Liver (tissue), 9 donors: Measurements from ENCODE around the gene STKLD1. TPM values are rescaled to one million over a fixed set of nuclear protein-coding genes. Genes with fewer than 3 reads are reported as not detected.
A peak's percentile ranks its signal among the peaks of the same experiment; 100 is the strongest.

Source experiments
- DNase-seq: peaks from one replicate; pipeline ENCODE4 v3.0.0-alpha.2; 2017; ENCODE audit warnings: low spot score
- H3K27ac ChIP-seq, 2 donors: one replicate each; pipeline ENCODE4 v1.7.0; 2013; ENCODE audit warnings: inconsistent platforms in 2 of 2, low read length in 2 of 2, control low read depth in 1 of 2, low read depth in 1 of 2, mild to moderate bottlenecking in 1 of 2
- H3K27me3 ChIP-seq, 4 donors: one replicate each; pipeline versions ENCODE4 v1.6.1 to v1.7.0; 2013; ENCODE audit warnings: low read length in 3 of 4, inconsistent platforms in 1 of 4, mild to moderate bottlenecking in 1 of 4, moderate library complexity in 1 of 4; ENCODE audit not compliant: control insufficient read depth in 4 of 4, insufficient read depth in 4 of 4
- H3K36me3 ChIP-seq, 4 donors: one replicate each; pipeline versions ENCODE4 v1.6.1 to v1.7.0; 2013; ENCODE audit warnings: low read length in 3 of 4, mild to moderate bottlenecking in 3 of 4, low read depth in 1 of 4, moderate library complexity in 1 of 4; ENCODE audit not compliant: control insufficient read depth in 4 of 4, insufficient read depth in 3 of 4
- H3K4me1 ChIP-seq, 4 donors: one replicate each; pipeline versions ENCODE4 v1.6.1 to v1.7.0; 2013; ENCODE audit warnings: low read length in 3 of 4, mild to moderate bottlenecking in 3 of 4, moderate library complexity in 1 of 4; ENCODE audit not compliant: control insufficient read depth in 4 of 4, insufficient read depth in 4 of 4
- H3K4me3 ChIP-seq, 3 donors: one replicate each; pipeline versions ENCODE4 v1.6.1 to v1.7.0; 2013; ENCODE audit warnings: low read length in 3 of 3, control low read depth in 1 of 3, low read depth in 1 of 3, mild to moderate bottlenecking in 1 of 3
- H3K9ac ChIP-seq, 2 donors: one replicate each; pipeline ENCODE4 v1.7.0; 2013; ENCODE audit warnings: low read length in 2 of 2, mild to moderate bottlenecking in 2 of 2, moderate library complexity in 2 of 2, control low read depth in 1 of 2, low read depth in 1 of 2
- H3K9me3 ChIP-seq, 4 donors: one replicate each; pipeline versions ENCODE4 v1.6.1 to v1.7.0; 2013; ENCODE audit warnings: low read length in 3 of 4; ENCODE audit not compliant: control insufficient read depth in 4 of 4
- ATF3 ChIP-seq: IDR thresholded peaks from 2 replicates; pipeline ENCODE4 v1.6.1; 2016; ENCODE audit warnings: antibody characterized with exemption
- CTCF ChIP-seq: fragments of 150-350 bp; IDR thresholded peaks from 2 replicates; pipeline ENCODE4 v1.5.1; 2017; ENCODE audit warnings: improper control_type of control experiment, low read depth, low read length; ENCODE audit not compliant: missing input control
- EGR1 ChIP-seq, 2 donors: IDR thresholded peaks; 2 replicates each; pipeline ENCODE4 v1.6.1; 2016 to 2018; ENCODE audit warnings: antibody characterized with exemption in 2 of 2, low read depth in 2 of 2
- FOXA1 ChIP-seq: IDR thresholded peaks from 2 replicates; pipeline ENCODE4 v1.6.1; 2016; ENCODE audit warnings: antibody characterized with exemption
- FOXA2 ChIP-seq: IDR thresholded peaks from 2 replicates; pipeline ENCODE4 v1.6.1; 2016; ENCODE audit warnings: antibody characterized with exemption
- GABPA ChIP-seq, 2 donors: IDR thresholded peaks in 1 of 2; conservative IDR thresholded peaks in 1 of 2; 2 replicates each; pipeline ENCODE4 v1.6.1; 2016; ENCODE audit warnings: antibody characterized with exemption in 2 of 2, mild to moderate bottlenecking in 1 of 2, moderate library complexity in 1 of 2
- HNF4A ChIP-seq, 2 donors: conservative IDR thresholded peaks; 2 replicates each; pipeline ENCODE4 v1.6.1; 2016; ENCODE audit warnings: antibody characterized with exemption in 2 of 2, mild to moderate bottlenecking in 2 of 2
- HNF4G ChIP-seq: IDR thresholded peaks from 2 replicates; pipeline ENCODE4 v1.6.1; 2016; ENCODE audit warnings: antibody characterized with exemption
- JUND ChIP-seq, 2 donors: IDR thresholded peaks; 2 replicates each; pipeline ENCODE4 v1.6.1; 2016; ENCODE audit warnings: antibody characterized with exemption in 2 of 2
- MAX ChIP-seq: IDR thresholded peaks from 2 replicates; pipeline ENCODE4 v1.6.1; 2016; ENCODE audit warnings: antibody characterized with exemption
- NR2F2 ChIP-seq: IDR thresholded peaks from 2 replicates; pipeline ENCODE4 v1.6.1; 2016; ENCODE audit warnings: antibody characterized with exemption
- RAD21 ChIP-seq, 2 donors: IDR thresholded peaks; 2 replicates each; pipeline ENCODE4 v1.6.1; 2016; ENCODE audit warnings: antibody characterized with exemption in 2 of 2, mild to moderate bottlenecking in 2 of 2
- REST ChIP-seq: IDR thresholded peaks from 2 replicates; pipeline ENCODE4 v1.6.1; 2016; ENCODE audit warnings: antibody characterized with exemption, mild to moderate bottlenecking
- RXRA ChIP-seq, 2 donors: IDR thresholded peaks; 2 replicates each; pipeline ENCODE4 v1.6.1; 2017 to 2018; ENCODE audit warnings: antibody characterized with exemption in 2 of 2, mild to moderate bottlenecking in 1 of 2
- SP1 ChIP-seq: IDR thresholded peaks from 2 replicates; pipeline ENCODE4 v1.6.1; 2018; ENCODE audit warnings: antibody characterized with exemption, mild to moderate bottlenecking
- TAF1 ChIP-seq: conservative IDR thresholded peaks from 2 replicates; pipeline ENCODE4 v1.6.1; 2016; ENCODE audit warnings: antibody characterized with exemption, mild to moderate bottlenecking
- YY1 ChIP-seq: IDR thresholded peaks from 2 replicates; pipeline ENCODE4 v1.6.1; 2016; ENCODE audit warnings: antibody characterized with exemption, mild to moderate bottlenecking
- ZBTB33 ChIP-seq: IDR thresholded peaks from 2 replicates; pipeline ENCODE4 v1.6.1; 2016; ENCODE audit warnings: antibody characterized with exemption
- WGBS: extraction: QIAGEN DNeasy Blood & Tissue Kit; methylation state at CpG from one replicate; pipeline ENCODE4 v1.1.7; 2013; 5-methylcytosine and 5-hydroxymethylcytosine counted together
- polyA plus RNA-seq, 2 donors: library from polyadenylated mRNA; stranded (reverse) in 1 of 2; unstranded in 1 of 2; fragments of 200-250 nt in 1 of 2; fragments of >200 nt in 1 of 2; fragmentation: Nextera tagmentation in 1 of 2; extraction: Ambion mirVana in 1 of 2; gene quantifications; one replicate each; pipeline versions ENCODE4 v1.2.1 to v1.2.3, GENCODE V29; 2013 to 2015
- total RNA-seq, 2 donors: library from RNA; depleted of rRNA; stranded (reverse); fragments of >200 nt; gene quantifications; one replicate each; pipeline ENCODE4 v1.2.3, GENCODE V29; 2014
- donor health status: healthy.
- donor health status: healthy.
- donor health status: healthy.
- donor health status: healthy.
- donor health status: healthy.

The STKLD1 gene
- total and polyA plus RNA-seq, 4 donors: 0.25 to 0.85 (median 0.33) TPM

- H3K4me1 ChIP-seq: peaks cover 5 to 25% (median 20%) of the 10 kb centered on the region in 4 donors
- 3% methylated on average over 75 of the region's 75 CpGs for WGBS
- H3K9me3 ChIP-seq: no peaks in the 10 kb centered on the region
- peak within 1 kb of the TSS; percentile 28 to 61 for H3K9ac ChIP-seq
- peak within 1 kb of the TSS; percentile 46 to 47 for H3K27ac ChIP-seq
- peaks cover 4 to 12% (median 5%) of the 10 kb centered on the region in 4 donors for H3K36me3 ChIP-seq
- peak within 1 kb of the TSS; percentile 85 to 96 (median 89) for H3K4me3 ChIP-seq
- peak; percentile 84 for DNase-seq
- H3K27me3 ChIP-seq: no peaks in the 10 kb centered on the region
- TF ChIP-seq ATF3 (no peak), FOXA2 (peak; percentile 10), RXRA (IDR thresholded peaks at IDR 0.05) (peak; percentile 96 to 98), HNF4A (conservative IDR thresholded peaks at IDR 0.05) (peak in 1 of 2 donors; percentile 32), YY1 (peak; percentile 66), FOXA1 (no peak), TAF1 (no peak), RAD21 (IDR thresholded peaks at IDR 0.05) (peak; percentile 2 to 50), GABPA (IDR thresholded peaks at IDR 0.05 in 1 of 2, conservative IDR thresholded peaks at IDR 0.05 in 1 of 2) (peak; percentile 94 to 99), MAX (peak; percentile 89), JUND (IDR thresholded peaks at IDR 0.05) (no peak), EGR1 (IDR thresholded peaks at IDR 0.05; ENCODE audit: low read depth in 2 of 2) (peak in 1 of 2 donors; percentile 44), NR2F2 (peak; percentile 73), CTCF (no peak), HNF4G (peak; percentile 33), REST (no peak), ZBTB33 (peak; percentile 68), SP1 (peak; percentile 61)
Observed at GRCh38 chr9:133417541-133418461, 41.6 kb downstream of the STKLD1 start, which contains the start of gene REXO4. TSS of gene REXO4 (minus strand) at chr9:133418010. CDS start at chr9:133417844, 166 bp downstream.
